Thyroid gland (tissue), 4 donors: ENCODE measurements around the gene CBX1.

Experiments used
- POLR2A ChIP-seq, 2 donors: fragments of 450-650 bp; IDR thresholded peaks; one replicate each; pipeline ENCODE4 v1.6.1; 2017; ENCODE audit warnings: antibody characterized with exemption in 2 of 2, mild to moderate bottlenecking in 2 of 2, moderate library complexity in 1 of 2
- TF ChIP-seq, protein P1 (sequence below), 6 experiments: fragments of 200-600 bp in 3 of 6; fragments of 450-650 bp in 3 of 6; sonication (generic) in 3 of 6; IDR thresholded peaks; one replicate each; pipeline ENCODE4 v1.5.1; 2016 to 2019; ENCODE audit warnings: antibody characterized with exemption in 6 of 6, mild to moderate bottlenecking in 2 of 6, inconsistent platforms in 1 of 6, moderate library complexity in 1 of 6

DNA sequence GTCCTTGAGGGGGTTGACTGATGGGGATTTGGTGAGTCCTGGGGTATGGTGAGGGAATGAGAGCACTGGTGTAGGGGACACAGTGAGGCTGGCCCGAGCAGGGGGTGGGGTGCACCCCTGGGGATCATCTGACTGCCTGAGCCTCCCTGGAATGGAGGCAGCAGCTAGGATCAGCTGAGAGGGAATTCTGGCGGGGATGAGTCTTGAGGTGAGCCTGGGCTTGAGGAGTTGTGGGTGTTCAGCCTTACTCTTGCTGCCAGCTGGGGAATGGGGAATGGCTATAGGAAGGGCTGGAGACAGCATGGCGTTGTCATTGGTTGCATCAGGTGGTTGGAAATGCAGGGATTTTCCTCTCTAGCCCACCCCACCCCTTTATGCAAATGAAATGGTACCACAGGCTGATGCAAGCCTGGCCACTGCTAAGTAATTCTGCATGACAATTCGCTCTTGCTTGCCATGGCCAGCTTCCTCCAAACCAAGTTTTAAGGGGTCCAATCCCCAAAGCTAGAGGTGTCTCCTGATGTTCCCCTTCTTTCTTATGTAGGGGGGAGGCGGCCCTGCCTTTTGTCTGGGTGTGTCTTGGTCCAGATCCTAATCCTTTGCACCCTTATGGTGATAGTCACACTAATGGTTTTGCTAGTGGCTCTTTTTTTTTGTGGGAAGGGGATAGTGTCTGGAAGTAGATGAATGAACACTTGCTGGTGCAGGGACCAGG lies 45.6 kb downstream of the CBX1 start:
- TF ChIP-seq, protein P1, sequence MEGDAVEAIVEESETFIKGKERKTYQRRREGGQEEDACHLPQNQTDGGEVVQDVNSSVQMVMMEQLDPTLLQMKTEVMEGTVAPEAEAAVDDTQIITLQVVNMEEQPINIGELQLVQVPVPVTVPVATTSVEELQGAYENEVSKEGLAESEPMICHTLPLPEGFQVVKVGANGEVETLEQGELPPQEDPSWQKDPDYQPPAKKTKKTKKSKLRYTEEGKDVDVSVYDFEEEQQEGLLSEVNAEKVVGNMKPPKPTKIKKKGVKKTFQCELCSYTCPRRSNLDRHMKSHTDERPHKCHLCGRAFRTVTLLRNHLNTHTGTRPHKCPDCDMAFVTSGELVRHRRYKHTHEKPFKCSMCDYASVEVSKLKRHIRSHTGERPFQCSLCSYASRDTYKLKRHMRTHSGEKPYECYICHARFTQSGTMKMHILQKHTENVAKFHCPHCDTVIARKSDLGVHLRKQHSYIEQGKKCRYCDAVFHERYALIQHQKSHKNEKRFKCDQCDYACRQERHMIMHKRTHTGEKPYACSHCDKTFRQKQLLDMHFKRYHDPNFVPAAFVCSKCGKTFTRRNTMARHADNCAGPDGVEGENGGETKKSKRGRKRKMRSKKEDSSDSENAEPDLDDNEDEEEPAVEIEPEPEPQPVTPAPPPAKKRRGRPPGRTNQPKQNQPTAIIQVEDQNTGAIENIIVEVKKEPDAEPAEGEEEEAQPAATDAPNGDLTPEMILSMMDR (IDR thresholded peaks at IDR 0.05) = no peak
- no peak for TF ChIP-seq POLR2A (IDR thresholded peaks at IDR 0.05)
